Activated naive CD8-positive, alpha-beta T cell treated with anti-CD3 and anti-CD28 coated beads for 36 hours (primary cell): Measurements from ENCODE around the gene POLR1G. TPM values are rescaled to one million over a fixed set of nuclear protein-coding genes. Genes with fewer than 3 reads are reported as not detected.
"Not testable (repeated sequence)": the region's sequence is repeated elsewhere in the genome, so short reads cannot be mapped to it uniquely, and the experiment has no call there.

ENCODE experiments used
- DNase-seq: peaks from one replicate; pipeline ENCODE4 v3.0.0; 2021
- H3K27ac Mint-ChIP-seq: one replicate; pipeline ENCODE4 v1.8.0; 2022; ENCODE audit warnings: mild to moderate bottlenecking, moderate library complexity, mixed read lengths
- H3K27me3 Mint-ChIP-seq: one replicate; pipeline ENCODE4 v1.8.0; 2022; ENCODE audit warnings: mild to moderate bottlenecking, mixed read lengths
- H3K36me3 Mint-ChIP-seq: one replicate; pipeline ENCODE4 v1.8.0; 2021; ENCODE audit warnings: mild to moderate bottlenecking, mixed read lengths
- H3K4me1 Mint-ChIP-seq: one replicate; pipeline ENCODE4 v1.8.0; 2021; ENCODE audit warnings: mixed read lengths
- H3K4me3 Mint-ChIP-seq: one replicate; pipeline ENCODE4 v1.8.0; 2022; ENCODE audit warnings: mild to moderate bottlenecking, moderate library complexity, mixed read lengths
- H3K9me3 Mint-ChIP-seq: one replicate; pipeline ENCODE4 v1.8.0; 2022; ENCODE audit warnings: mixed read lengths
- total RNA-seq, 2 experiments: library from RNA; stranded (reverse); gene quantifications; one replicate each; pipeline ENCODE4 v1.2.3, GENCODE V29; 2021

The POLR1G gene
- total RNA-seq, 2 experiments from 2014 or later = 27.0 to 27.1 TPM

DNA sequence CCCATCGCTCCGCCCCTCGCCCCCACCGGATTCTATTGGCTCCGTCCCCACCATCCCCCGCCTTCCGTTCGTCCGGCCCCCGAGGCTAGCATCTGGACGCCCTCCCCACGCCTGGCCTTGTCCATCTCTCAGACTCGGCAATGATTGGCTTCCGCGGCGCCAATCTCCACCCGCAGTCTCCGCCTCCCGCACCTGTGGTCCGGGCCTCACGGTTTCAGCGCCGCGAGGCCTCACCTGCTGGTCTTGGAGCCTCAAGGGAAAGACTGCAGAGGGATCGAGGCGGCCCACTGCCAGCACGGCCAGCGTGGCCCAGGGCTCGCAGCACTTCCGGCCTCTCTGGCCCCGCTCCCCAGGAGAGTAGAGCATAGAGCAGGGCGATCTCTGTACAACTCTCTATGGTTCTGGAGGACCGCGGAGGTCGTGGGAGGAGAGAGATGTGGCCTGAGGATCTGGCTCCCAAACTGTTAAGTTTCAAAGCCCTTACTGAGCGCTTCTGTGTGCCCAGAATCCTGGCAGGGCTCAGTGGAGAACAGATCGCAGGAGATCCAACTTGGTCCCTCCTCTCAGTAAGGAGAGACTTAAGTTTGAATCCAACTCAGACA is 17.2 kb downstream of the POLR1G start, which contains the start of gene ERCC1:
Gene ERCC1 (minus strand): TSS at position 329 of the 602 bp plus-strand sequence. CDS start 543 bp downstream, outside the sequence.
- H3K27me3 Mint-ChIP-seq = peaks cover 17% of the 10 kb centered on the region
- peaks cover 55% of the 10 kb centered on the region for H3K4me1 Mint-ChIP-seq
- peaks cover 13% of the 10 kb centered on the region for H3K36me3 Mint-ChIP-seq
- H3K4me3 Mint-ChIP-seq = peak within 1 kb of the TSS; percentile 95
- H3K27ac Mint-ChIP-seq = peak within 1 kb of the TSS; percentile 96
- peak; percentile 89 for DNase-seq
- no peaks in the 10 kb centered on the region for H3K9me3 Mint-ChIP-seq

DNA sequence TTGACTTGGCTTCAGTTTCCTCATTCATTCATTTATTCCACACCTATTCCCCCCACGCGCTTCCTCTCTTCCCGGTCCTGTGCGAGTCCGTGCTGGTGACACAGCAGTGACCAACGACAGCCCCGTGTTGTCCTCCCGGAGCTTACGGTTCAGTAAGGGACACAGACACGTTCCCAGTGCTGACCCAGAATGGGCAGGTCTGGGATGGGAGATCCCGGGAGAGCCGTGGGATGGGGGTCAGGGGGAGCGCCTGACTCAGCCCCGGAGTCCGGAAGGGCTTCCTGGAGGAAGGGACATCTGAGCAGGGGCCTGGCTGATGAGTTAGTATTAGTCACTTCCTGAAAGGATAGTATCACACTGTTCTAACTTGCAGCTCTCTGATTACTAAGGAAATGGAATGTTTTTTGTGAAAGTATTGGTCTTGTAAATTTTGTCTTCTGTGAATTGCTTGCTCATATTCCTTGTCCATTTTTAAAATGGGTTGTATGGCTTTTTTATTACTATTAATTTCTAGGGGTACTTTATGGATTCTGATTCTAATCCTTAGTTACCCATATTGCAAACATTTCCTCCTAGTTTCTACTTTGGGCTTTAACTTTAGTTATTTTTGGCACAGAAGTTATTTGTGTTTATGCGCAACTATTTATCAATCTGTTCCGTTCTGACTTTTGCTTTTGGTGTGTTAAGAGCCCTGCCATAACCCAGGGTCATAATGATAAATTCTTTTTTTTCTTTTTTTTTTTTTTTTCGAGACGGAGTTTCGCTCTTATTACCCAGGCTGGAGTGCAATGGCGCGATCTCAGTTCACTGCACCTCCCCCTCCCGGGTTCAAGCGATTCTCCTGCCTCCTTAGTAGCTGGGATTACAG is 18.0 kb downstream of the POLR1G start:
- peaks cover 17% of the 10 kb centered on the region for H3K27me3 Mint-ChIP-seq
- peak overlapping the region; percentile 95 for H3K4me3 Mint-ChIP-seq
- DNase-seq = peak; percentile 64
- no peaks in the 10 kb centered on the region for H3K9me3 Mint-ChIP-seq
- H3K4me1 Mint-ChIP-seq = peaks cover 50% of the 10 kb centered on the region
- H3K36me3 Mint-ChIP-seq = peaks cover 13% of the 10 kb centered on the region
- H3K27ac Mint-ChIP-seq = peak overlapping the region; percentile 96

DNA sequence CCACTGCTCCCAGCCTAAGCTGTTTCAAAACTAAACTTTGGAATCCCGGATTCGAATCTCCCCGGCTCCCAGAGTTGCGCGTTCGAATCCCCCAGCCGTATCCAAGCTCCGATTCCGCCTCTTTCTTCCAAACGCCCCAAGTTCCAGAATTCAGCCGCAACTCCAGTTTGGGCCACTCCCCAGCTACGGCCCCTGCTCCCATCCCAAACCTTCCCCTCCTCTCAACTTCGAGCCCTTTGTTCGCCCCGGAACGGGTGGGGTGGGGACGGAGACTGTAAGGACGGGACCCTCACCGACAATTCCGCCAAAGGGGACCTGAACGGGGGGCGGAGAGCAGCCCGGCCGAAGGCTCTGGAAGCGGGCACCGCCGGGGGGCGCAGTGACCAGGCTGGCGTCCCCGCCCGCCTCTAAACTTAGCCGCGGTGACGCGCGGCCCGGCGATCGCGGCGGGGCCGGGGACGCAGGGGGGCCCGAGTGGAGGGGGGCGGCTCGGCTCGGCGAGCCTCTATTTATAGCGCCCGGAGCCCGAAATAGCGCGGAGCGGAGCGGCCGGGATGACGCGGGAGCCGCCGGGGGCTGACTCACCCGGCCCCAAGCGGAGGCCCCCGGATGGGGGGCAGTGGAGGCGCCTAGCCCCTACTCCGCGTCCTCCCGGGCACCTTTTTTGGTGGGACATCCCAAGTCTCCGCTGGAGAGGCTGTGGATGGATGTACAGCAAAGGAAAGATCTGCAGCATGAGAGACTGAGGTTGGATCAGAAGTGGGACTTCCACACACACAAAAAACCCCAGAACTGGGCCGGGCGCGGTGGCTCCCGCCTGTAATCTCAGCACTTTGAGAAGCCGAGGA is 22.2 kb downstream of the POLR1G start:
- H3K4me1 Mint-ChIP-seq = peaks cover 22% of the 10 kb centered on the region
- DNase-seq = peak; percentile 42
- peak overlapping the region; percentile 75 for H3K4me3 Mint-ChIP-seq
- H3K36me3 Mint-ChIP-seq = no peaks in the 10 kb centered on the region
- no peak overlapping the region for H3K27ac Mint-ChIP-seq
- no peaks in the 10 kb centered on the region for H3K9me3 Mint-ChIP-seq
- peaks cover 17% of the 10 kb centered on the region for H3K27me3 Mint-ChIP-seq

- not testable (repeated sequence) for H3K36me3 Mint-ChIP-seq, H3K9me3 Mint-ChIP-seq, H3K27ac Mint-ChIP-seq, H3K4me3 Mint-ChIP-seq, DNase-seq
- peaks cover 12% of the 10 kb centered on the region for H3K4me1 Mint-ChIP-seq
- peaks cover 17% of the 10 kb centered on the region for H3K27me3 Mint-ChIP-seq
Measured at GRCh38 chr19:45429896-45430295, 23.5 kb downstream of the POLR1G start.

DNA sequence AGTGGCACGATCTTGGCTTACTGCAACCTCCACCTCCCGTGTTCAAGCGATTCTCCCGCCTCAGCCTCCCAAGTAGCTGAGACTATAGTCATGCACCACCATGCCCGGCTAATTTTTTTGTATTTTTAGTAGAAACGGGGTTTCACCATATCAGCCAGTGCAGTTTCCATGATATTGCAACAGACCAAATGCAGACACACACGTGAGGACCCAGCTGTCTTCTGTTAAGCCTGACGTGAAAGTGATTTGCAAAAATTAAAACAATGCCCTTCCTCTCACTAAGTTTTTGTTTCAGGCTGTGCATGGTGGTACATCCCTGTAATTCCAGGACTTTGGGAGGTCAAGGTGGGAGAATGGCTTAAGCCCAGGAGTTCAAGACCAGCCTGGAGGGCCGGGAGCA is 24.6 kb downstream of the POLR1G start:
- not testable (repeated sequence) for H3K36me3 Mint-ChIP-seq, H3K4me3 Mint-ChIP-seq, H3K27ac Mint-ChIP-seq, H3K9me3 Mint-ChIP-seq, DNase-seq, H3K4me1 Mint-ChIP-seq
- peaks cover 17% of the 10 kb centered on the region for H3K27me3 Mint-ChIP-seq

- not testable (repeated sequence) for H3K27me3 Mint-ChIP-seq, H3K4me3 Mint-ChIP-seq, H3K9me3 Mint-ChIP-seq, H3K4me1 Mint-ChIP-seq, H3K36me3 Mint-ChIP-seq, DNase-seq, H3K27ac Mint-ChIP-seq
Measured at GRCh38 chr19:45432543-45432942, 26.1 kb downstream of the POLR1G start.

GRCh38 chr19:45437328-45437727 is 30.9 kb downstream of the POLR1G start:
- H3K4me3 Mint-ChIP-seq = no peak overlapping the region
- no peaks in the 10 kb centered on the region for H3K36me3 Mint-ChIP-seq
- H3K27ac Mint-ChIP-seq = no peak overlapping the region
- DNase-seq = no peak
- peaks cover 8% of the 10 kb centered on the region for H3K4me1 Mint-ChIP-seq
- no peaks in the 10 kb centered on the region for H3K9me3 Mint-ChIP-seq
- H3K27me3 Mint-ChIP-seq = no peaks in the 10 kb centered on the region

DNA sequence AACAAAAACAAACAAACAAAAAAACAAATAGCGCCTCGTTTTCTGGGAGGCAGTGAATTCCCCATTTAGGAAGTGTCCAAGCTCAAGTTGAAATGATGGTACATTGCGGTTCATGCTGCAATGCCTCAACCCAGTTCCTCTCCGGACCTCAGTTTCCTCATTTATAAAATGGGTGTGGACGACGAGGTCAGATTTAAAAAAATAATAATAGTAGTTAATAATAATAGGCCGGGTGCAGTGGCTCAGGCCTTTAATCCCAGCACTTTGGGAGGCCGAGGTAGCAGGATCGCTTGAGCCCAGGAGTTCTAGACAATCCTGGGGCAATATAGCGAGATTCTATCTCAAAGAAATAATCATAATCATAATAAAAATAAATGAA is 32.7 kb downstream of the POLR1G start:
- no peaks in the 10 kb centered on the region for H3K36me3 Mint-ChIP-seq
- no peak for DNase-seq
- no peaks in the 10 kb centered on the region for H3K9me3 Mint-ChIP-seq
- H3K4me3 Mint-ChIP-seq = no peak overlapping the region
- no peaks in the 10 kb centered on the region for H3K27me3 Mint-ChIP-seq
- no peak overlapping the region for H3K27ac Mint-ChIP-seq
- H3K4me1 Mint-ChIP-seq = peaks cover 22% of the 10 kb centered on the region

DNA sequence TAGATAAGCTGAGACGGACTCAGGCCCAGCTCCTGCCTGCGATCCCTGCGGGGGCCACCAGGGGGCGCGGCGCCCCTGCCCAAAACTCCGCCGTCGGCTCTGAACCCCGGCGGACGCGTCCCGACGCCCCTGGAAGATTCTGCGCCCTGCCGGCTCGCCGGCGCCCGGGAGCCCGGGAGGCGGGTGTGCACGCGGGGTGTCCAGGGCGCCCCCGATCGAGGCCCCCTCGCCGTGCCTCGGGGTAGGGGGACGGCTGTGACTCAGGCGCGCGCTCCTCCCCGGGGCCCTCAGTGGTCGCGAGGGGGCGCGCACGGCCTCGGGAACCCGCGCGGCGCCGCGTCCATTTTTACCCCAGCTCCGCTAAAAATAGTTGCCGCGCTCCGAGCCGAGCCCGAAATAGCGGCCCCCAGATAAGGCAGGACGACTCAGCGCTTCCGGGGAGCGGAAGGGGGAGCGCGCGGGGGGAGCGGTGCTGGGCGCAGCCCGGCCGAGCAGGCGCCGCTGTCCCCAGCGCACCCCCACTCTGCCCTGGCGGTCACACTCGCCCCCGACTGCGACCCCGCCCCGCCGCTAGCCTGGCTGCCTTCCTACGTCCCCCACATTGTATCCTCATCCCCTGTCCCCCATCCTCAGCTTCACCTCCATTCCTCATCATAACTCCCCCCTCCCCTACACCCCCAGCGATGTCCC is 33.3 kb downstream of the POLR1G start:
- H3K9me3 Mint-ChIP-seq = no peaks in the 10 kb centered on the region
- no peaks in the 10 kb centered on the region for H3K27me3 Mint-ChIP-seq
- peak; percentile 88 for DNase-seq
- H3K27ac Mint-ChIP-seq = peak overlapping the region; percentile 67
- H3K36me3 Mint-ChIP-seq = no peaks in the 10 kb centered on the region
- peak overlapping the region; percentile 70 for H3K4me3 Mint-ChIP-seq
- peaks cover 26% of the 10 kb centered on the region for H3K4me1 Mint-ChIP-seq

DNA sequence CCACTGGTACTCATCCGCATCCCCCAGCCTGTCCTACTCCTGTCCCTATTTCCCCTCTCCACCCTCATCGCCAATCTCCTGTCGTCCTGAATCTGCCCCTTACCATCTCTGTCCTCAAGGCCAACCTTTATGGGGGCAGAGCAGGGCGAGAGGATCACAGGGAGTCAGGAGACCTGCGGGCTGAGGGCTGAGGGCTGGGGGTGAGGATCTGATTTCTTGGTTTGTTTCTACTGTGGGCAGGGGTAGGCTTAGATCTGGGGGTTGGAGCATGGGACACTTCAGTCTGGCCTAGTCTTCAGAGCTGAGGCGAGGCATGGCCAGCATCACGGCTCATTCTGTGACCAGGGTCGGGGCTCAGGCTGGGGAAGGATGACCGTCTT is 33.8 kb downstream of the POLR1G start:
- Mint-ChIP-seq H3K4me1 (peaks cover 29% of the 10 kb centered on the region), H3K27me3 (no peaks in the 10 kb centered on the region), H3K4me3 (peak overlapping the region; percentile 70), H3K36me3 (no peaks in the 10 kb centered on the region), H3K27ac (peak overlapping the region; percentile 67), H3K9me3 (no peaks in the 10 kb centered on the region)
- DNase-seq = no peak

GRCh38 chr19:45440873-45441654 is 34.6 kb downstream of the POLR1G start:
- no peak for DNase-seq
- Mint-ChIP-seq H3K9me3 (no peaks in the 10 kb centered on the region), H3K4me3 (peak overlapping the region; percentile 16)

GRCh38 chr19:45442408-45442777 is 35.9 kb downstream of the POLR1G start:
- no peak overlapping the region for H3K4me3 Mint-ChIP-seq
- H3K27me3 Mint-ChIP-seq = no peaks in the 10 kb centered on the region
- peaks cover 32% of the 10 kb centered on the region for H3K4me1 Mint-ChIP-seq
- H3K27ac Mint-ChIP-seq = no peak overlapping the region
- DNase-seq = no peak
- H3K36me3 Mint-ChIP-seq = peaks cover 2% of the 10 kb centered on the region
- no peaks in the 10 kb centered on the region for H3K9me3 Mint-ChIP-seq

More at GRCh38 chr19:45440873-45441654, 34.6 kb downstream of the POLR1G start:
- peaks cover 31% of the 10 kb centered on the region for H3K4me1 Mint-ChIP-seq
- peaks cover 2% of the 10 kb centered on the region for H3K36me3 Mint-ChIP-seq
- no peak overlapping the region for H3K27ac Mint-ChIP-seq
- H3K27me3 Mint-ChIP-seq = no peaks in the 10 kb centered on the region

DNA sequence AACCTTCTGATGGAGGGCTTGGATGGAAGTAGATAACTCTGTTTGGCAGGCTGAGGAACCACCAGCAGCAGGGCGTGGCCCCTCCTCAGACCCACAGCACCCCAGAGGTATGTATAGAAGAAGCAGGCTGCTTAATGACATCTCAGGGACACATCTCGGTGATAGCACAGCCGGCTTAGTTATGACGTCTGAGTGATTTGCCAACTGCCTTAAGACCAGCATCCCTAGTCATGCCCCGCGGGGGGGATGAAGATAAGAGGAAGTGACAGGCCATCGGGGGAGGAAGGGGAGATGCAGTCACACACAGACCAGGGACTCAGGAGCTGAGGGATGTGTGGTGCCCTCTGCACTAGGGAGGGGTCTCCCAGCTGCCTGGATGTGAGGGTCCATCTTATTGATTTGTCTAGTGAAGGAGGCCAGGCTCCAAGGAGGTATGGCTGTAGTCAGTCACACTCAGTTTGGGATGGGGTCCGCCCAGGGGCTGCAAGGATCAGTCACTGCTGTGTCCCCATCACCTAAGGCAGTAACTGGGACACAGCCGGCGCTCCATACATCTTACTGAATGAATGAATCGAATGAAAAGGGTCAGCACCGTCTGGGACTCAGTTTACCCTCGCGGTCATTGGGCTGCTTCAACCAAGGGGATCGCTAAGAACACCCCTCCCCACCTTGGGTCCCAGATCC is 36.5 kb downstream of the POLR1G start:
- Mint-ChIP-seq H3K27me3 (no peaks in the 10 kb centered on the region), H3K27ac (peak overlapping the region; percentile 21), H3K4me3 (peak overlapping the region; percentile 86), H3K4me1 (peaks cover 32% of the 10 kb centered on the region), H3K36me3 (peaks cover 2% of the 10 kb centered on the region), H3K9me3 (no peaks in the 10 kb centered on the region)
- DNase-seq = no peak
